HG03457 (cell line): Measurements from ENCODE around the gene CATSPER1.

Experiments used
- ATAC-seq: cut with Tn5 transposase; IDR thresholded peaks from one replicate; pipeline ENCODE4 v1.9.1; 2021; ENCODE audit warnings: moderate number of reproducible peaks; ENCODE audit not compliant: unreplicated experiment

The CATSPER1 gene

GRCh38 chr11:66003291-66003690, 23.0 kb downstream of the CATSPER1 start:
- no peak for ATAC-seq

DNA sequence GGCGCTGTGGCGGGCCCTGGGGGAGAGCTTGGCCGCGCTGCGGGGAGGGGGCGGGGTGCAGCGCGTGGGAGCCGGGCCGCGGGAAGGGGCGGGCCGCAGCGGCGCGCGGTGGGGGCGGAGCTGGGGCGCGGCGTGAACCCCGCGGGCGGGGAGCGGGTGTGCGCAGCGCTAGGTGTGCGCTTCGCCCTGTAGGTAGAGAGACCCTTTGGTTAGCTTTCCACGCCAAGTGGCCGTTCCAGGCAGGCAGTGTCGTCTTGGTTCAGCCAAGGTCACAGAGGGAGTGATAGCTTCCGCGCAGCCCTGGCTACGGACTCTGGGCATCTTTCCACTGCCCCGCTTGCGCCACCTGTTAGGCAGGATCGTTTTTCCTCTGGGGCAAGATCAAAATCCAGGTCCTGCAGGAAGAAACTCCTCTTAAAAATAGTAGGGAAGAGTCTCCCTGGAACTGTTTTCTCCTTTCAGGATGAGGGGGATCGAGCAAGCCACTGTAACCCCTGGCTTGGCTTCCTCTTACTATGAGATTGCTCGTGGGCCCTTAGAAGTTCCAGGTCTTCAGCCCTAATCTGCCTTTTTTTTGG, 23.5 kb downstream of the CATSPER1 start:
- peak; percentile 25 for ATAC-seq

- peak; percentile 54 for ATAC-seq
These were observed 24.2 kb downstream of the CATSPER1 start, which contains the start of the genes BANF1 and EIF1AD for GRCh38 chr11:66001942-66002647. Gene BANF1 (plus strand): TSS chr11:66002503. CDS start chr11:66003251, 748 bp downstream. Gene EIF1AD (minus strand): TSS chr11:66002157. CDS start chr11:66000389, 1,768 bp downstream.

DNA sequence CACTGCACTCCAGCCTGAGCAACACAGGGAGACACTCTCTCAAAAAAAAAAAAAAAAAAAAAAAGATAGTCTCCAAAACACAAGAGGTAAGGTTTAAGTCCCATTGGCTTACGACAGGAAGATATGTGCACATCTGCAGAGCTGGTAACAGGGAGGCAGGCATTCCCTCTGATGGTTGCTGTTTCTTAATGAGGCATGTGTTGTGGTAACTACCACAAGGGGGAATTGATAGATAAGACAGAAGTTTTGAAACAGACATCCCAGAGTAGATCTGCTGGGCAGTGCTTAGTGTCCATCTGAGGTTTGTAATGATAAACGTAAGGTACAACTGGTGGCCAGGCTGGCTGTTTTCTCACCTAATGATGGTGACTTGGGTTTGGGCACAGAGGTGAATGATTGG, 29.0 kb downstream of the CATSPER1 start:
- ATAC-seq: no peak

GRCh38 chr11:65992056-65992455, 34.2 kb downstream of the CATSPER1 start:
- ATAC-seq: no peak

GRCh38 chr11:65988791-65989592, 37.3 kb downstream of the CATSPER1 start:
- peak; percentile 73 for ATAC-seq

DNA sequence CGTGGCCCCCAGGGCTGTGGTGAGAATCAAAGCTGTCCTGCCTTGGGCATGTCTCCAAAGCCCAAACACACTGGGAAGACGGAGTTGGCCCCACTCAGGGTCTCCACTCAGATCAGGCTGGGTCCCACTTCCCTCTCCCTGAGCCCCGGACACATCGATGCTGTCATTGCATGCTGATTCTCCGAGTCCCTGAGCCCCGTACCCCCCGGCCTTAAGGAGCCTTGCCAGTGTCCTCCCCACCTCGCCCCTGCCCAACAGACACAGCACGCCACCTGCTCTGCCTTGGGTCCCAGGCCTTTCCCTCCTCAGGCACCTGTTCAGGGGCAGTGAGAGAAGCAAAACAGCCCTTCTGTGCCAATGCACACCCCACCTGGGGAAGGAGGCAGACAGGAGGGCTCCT, 38.9 kb downstream of the CATSPER1 start:
- no peak for ATAC-seq

DNA sequence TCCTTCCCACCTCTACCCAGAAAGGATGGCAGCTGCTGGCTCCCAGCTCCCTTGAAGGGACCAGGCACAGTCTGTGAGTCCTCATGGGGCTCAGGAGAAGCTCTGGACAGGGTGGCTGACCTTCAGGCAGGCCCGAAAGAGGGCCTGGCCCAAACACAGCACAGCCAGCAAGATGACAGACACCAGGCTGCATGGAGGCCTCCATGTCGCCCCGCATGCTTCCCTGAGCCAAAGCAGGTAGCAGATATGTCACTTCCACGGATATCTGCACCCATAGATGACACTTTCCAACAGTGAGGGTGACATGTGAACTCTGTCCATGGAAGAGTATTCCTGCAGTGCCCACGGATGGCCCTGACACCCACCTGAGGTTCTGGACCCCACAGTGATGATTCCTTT, 42.7 kb downstream of the CATSPER1 start:
- ATAC-seq: no peak

GRCh38 chr11:65982824-65983588, 43.3 kb downstream of the CATSPER1 start:
- no peak for ATAC-seq

GRCh38 chr11:65981972-65982823, 44.1 kb downstream of the CATSPER1 start:
- no peak for ATAC-seq

GRCh38 chr11:65981101-65981740, 45.1 kb downstream of the CATSPER1 start:
- no peak for ATAC-seq

- ATAC-seq: no peak
These were observed 47.0 kb downstream of the CATSPER1 start for GRCh38 chr11:65979261-65979759.

- no peak for ATAC-seq
These were observed 47.7 kb downstream of the CATSPER1 start for GRCh38 chr11:65978391-65979238.

GRCh38 chr11:65977621-65978390, 48.5 kb downstream of the CATSPER1 start:
- ATAC-seq: no peak

DNA sequence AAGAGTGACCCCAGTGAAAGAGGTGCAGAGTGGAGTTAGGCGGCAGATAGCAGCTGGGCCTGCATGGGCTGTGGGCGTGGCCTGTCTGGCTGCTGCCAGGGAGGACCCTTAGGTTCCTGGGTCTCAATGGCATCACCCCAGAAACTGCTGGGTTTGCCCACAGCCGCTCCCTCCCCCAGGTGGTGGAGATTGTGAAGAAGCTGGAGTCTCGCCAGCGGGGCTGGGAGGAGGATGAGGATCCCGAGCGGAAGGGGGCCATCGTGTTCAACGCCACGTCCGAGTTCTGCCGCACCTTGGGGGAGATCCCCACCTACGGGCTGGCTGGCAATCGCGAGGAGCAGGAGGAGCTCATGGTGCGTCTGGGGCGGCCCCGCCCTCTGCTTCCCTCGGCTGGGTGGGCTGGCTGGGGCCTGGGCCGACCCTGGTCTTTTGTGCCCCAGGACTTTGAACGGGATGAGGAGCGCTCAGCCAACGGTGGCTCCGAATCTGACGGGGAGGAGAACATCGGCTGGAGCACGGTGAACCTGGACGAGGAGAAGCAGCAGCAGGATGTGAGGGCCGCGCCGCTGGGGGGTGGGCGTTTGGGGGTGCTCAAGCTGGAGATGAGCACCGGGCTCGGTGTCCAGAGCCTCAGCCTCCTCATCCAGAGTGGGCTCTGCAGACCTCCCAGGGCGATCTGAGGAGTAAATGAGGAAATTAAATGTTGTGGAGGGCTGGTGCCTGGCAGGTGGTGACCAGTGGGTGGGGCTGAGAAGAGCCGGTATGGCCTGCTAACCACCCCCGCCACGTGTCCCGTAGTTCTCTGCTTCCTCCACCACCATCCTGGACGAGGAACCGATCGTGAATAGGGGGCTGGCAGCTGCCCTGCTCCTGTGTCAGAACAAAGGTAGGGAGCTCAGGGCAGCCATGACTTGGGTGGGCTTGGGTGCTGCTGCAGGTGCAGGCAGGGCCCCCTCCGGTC, 49.8 kb downstream of the CATSPER1 start:
- no peak for ATAC-seq

DNA sequence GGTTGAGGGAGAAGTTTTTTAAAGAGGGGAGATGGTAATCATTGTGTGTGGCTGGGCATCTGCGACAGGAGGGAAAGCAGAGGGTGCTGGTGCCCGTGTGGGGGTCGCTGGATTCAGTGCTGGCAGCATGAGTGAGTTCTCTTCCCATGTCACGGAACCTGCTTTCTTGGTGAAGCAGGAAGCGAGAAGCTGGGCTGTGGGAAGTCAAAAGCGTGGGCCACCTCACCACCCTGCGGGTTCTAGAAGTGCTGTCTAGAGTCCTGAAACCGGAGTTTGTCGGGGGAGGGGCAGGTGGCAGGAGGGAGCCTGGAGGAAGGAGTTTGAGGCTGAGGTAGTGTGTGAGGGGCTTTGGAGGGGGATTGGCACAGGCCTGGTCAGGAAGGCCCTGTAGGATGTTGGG, 50.5 kb downstream of the CATSPER1 start:
- no peak for ATAC-seq
